NCI-H2029 treated with DMSO at 0.1 percent for 48 hours (cell line): Measurements from ENCODE around the gene CTPS2.

Experiments
- DNase-seq: peaks from one replicate; lab custom pipeline; 2025; lab: John Stamatoyannopoulos, UW

The CTPS2 gene

GRCh38 chrX:16559206-16559619, 153.3 kb downstream of the CTPS2 start:
- DNase-seq = no peak

- no peak for DNase-seq
Measured at GRCh38 chrX:16558489-16558888, 154.0 kb downstream of the CTPS2 start.

- no peak for DNase-seq
Measured at GRCh38 chrX:16552546-16552945, 159.9 kb downstream of the CTPS2 start.

GRCh38 chrX:16547644-16548043, 164.8 kb downstream of the CTPS2 start:
- no peak for DNase-seq

GRCh38 chrX:16544969-16545368, 167.5 kb downstream of the CTPS2 start:
- no peak for DNase-seq
